Ovary (tissue), 9 donors: ENCODE results near the gene SLC25A43. TPM values are rescaled to one million over a fixed set of nuclear protein-coding genes. Genes with fewer than 3 reads are reported as not detected.

Source experiments
- DNase-seq, 5 donors: peaks; one replicate each; pipeline ENCODE4 v3.0.0-alpha.2; 2019 to 2020
- H3K27ac ChIP-seq, 2 donors: fragments of 200-600 bp; one replicate each; pipeline versions ENCODE4 v1.5.1 to v1.8.0; 2019 to 2022
- H3K27me3 ChIP-seq: fragments of 200-600 bp; one replicate; pipeline ENCODE4 v1.8.0; 2022
- H3K36me3 ChIP-seq: fragments of 200-600 bp; sonication (generic); one replicate; pipeline ENCODE4 v1.5.1; 2019
- H3K4me1 ChIP-seq: one replicate; pipeline ENCODE4 v1.8.1; 2013; ENCODE audit warnings: mild to moderate bottlenecking, moderate library complexity; ENCODE audit not compliant: insufficient read depth
- H3K4me3 ChIP-seq: fragments of 200-600 bp; sonication (generic); one replicate; pipeline ENCODE4 v1.5.1; 2017
- H3K9me3 ChIP-seq, 2 donors: fragments of 200-600 bp in 1 of 2; sonication (generic) in 1 of 2; one replicate each; pipeline versions ENCODE4 v1.5.1 to v1.8.1; 2013 to 2019; ENCODE audit warnings: mild to moderate bottlenecking in 1 of 2, moderate library complexity in 1 of 2
- CTCF ChIP-seq, 3 donors: fragments of 450-650 bp in 2 of 3; fragments of 200-600 bp in 1 of 3; IDR thresholded peaks; one replicate each; pipeline versions ENCODE4 v1.5.1 to v1.8.0; 2016 to 2022; ENCODE audit warnings: antibody characterized with exemption in 3 of 3, mild to moderate bottlenecking in 1 of 3
- EP300 ChIP-seq: sonication (generic); formaldehyde crosslinking; IDR thresholded peaks from one replicate; pipeline ENCODE4 v1.6.1; 2017; ENCODE audit warnings: antibody characterized with exemption
- POLR2A ChIP-seq: fragments of 450-650 bp; IDR thresholded peaks from one replicate; pipeline ENCODE4 v1.6.1; 2017; ENCODE audit warnings: antibody characterized with exemption, mild to moderate bottlenecking, moderate library complexity
- WGBS, 3 donors: extraction: QIAGEN DNeasy Blood & Tissue Kit in 1 of 3; methylation state at CpG; one replicate each; pipeline versions ENCODE4 v1.1.5 to v1.1.7; 2013 to 2017; 5-methylcytosine and 5-hydroxymethylcytosine counted together
- intact Hi-C, 4 donors: fragments of 100-400 bp; cut with DNase I; formaldehyde crosslinking; loops; one replicate each; pipeline versions ENCODE4 v1.11.0 to v1.15.1; 2022 to 2023
- polyA plus RNA-seq, 2 donors: library from polyadenylated mRNA; stranded (reverse); fragments of 200-250 nt in 1 of 2; fragments of 350-450 nt in 1 of 2; fragmentation: Illumina TruSeq in 1 of 2; extraction: RNeasy Lipid Tissue Mini Kit (QIAGEN cat#74804) in 1 of 2; gene quantifications; one replicate each; pipeline ENCODE4 v1.2.3, GENCODE V29; 2013 to 2014
- total RNA-seq, 7 donors: library from RNA; depleted of rRNA in 2 of 7; stranded (reverse); fragments of >200 nt in 2 of 7; fragmentation: NEBNext Ultra II Directional in 3 of 7; extraction: Animal tissue kit (Norgen Biotek cat#: 25700) in 3 of 7; gene quantifications; one replicate each; pipeline versions ENCODE4 v1.1.0 to v1.2.4, GENCODE V29; 2016 to 2023
- donor health status: DM: no; HTN: no; CAD: no; lungs with moderate emphysema.
- donor health status: DM: no; HTN: no; CAD: no.
- donor health status: Bipolar disorder and iron deficiency.
- donor health status: DM: yes; HTN: yes; CAD: no.
- donor health status: DM: no; HTN: no; CAD: no.
- donor health status: DM: yes; HTN: yes; CAD: no.

SLC25A43 gene
- total and polyA plus RNA-seq, 9 donors: 6.4 to 14.5 (median 8.2) TPM

DNA sequence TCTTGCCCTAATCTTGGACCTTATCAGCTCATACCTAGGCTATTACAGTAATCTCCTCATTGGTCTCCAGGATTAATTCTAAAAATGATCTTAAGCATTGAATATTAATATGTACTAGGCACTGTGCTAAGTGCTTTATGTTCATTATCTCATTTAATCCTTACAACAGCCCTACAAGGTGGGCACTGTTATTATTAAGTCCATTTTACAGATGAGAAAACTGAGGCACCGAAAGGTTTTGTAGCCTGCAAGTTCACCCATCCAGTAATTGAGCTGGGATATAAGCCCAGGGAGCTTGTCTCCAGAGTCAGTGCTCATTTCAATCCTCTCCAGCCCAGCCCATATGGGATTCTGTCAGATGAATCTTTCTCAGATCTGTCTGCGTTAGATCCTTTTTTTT is 20.8 kb downstream of the SLC25A43 start:
- Histone ChIP-seq H3K4me1 (no peaks in the 10 kb centered on the region), H3K27ac (no peak overlapping the region), H3K4me3 (no peak overlapping the region), H3K9me3 (no peaks in the 10 kb centered on the region), H3K36me3 (no peaks in the 10 kb centered on the region), H3K27me3 (no peaks in the 10 kb centered on the region)
- no peak for DNase-seq
- WGBS, 3 donors: 77 to 85% (median 79%) methylated on average over 2 of the region's 2 CpGs
- intact Hi-C loops: no loop called here
- TF ChIP-seq CTCF (IDR thresholded peaks at IDR 0.05) (no peak), POLR2A (no peak), EP300 (no peak)

- intact Hi-C loops: no loop called here
- H3K27me3 ChIP-seq: no peaks in the 10 kb centered on the region
- no peaks in the 10 kb centered on the region for H3K36me3 ChIP-seq
- H3K4me3 ChIP-seq: no peak overlapping the region
- no peak for DNase-seq
- TF ChIP-seq EP300 (no peak), POLR2A (no peak), CTCF (IDR thresholded peaks at IDR 0.05) (no peak)
- 78 to 84% (median 81%) methylated on average over 7 of the region's 7 CpGs for WGBS, 3 donors
- no peaks in the 10 kb centered on the region for H3K9me3 ChIP-seq
- no peaks in the 10 kb centered on the region for H3K4me1 ChIP-seq
- H3K27ac ChIP-seq: no peak overlapping the region
These were observed 22.0 kb downstream of the SLC25A43 start for GRCh38 chrX:119421016-119421705.

GRCh38 chrX:119423631-119424030 is 24.5 kb downstream of the SLC25A43 start:
- Histone ChIP-seq H3K27ac (no peak overlapping the region), H3K4me1 (no peaks in the 10 kb centered on the region), H3K27me3 (no peaks in the 10 kb centered on the region), H3K4me3 (no peak overlapping the region), H3K9me3 (no peaks in the 10 kb centered on the region), H3K36me3 (no peaks in the 10 kb centered on the region)
- intact Hi-C loops: no loop called here
- WGBS, 3 donors: 91 to 95% (median 94%) methylated on average over 14 of the region's 14 CpGs
- no peak for DNase-seq
- TF ChIP-seq POLR2A: no peak
- TF ChIP-seq CTCF (IDR thresholded peaks at IDR 0.05): no peak
- no peak for TF ChIP-seq EP300

GRCh38 chrX:119424999-119425398 is 25.9 kb downstream of the SLC25A43 start:
- H3K9me3 ChIP-seq: no peaks in the 10 kb centered on the region
- no peak overlapping the region for H3K27ac ChIP-seq
- no peaks in the 10 kb centered on the region for H3K27me3 ChIP-seq
- 57 to 63% (median 57%) methylated on average over 6 of the region's 6 CpGs for WGBS, 3 donors
- no peak overlapping the region for H3K4me3 ChIP-seq
- no peaks in the 10 kb centered on the region for H3K4me1 ChIP-seq
- no peak for TF ChIP-seq EP300
- TF ChIP-seq CTCF (IDR thresholded peaks at IDR 0.05): no peak
- no peak for TF ChIP-seq POLR2A
- no peak for DNase-seq
- intact Hi-C loops: no loop called here
- no peaks in the 10 kb centered on the region for H3K36me3 ChIP-seq
